Activated T-helper 1 cell treated with anti-CD3 and anti-CD28 coated beads, Interleukin-12 subunit alpha, Interleukin-12 subunit beta, Interleukin-2, Interleukin-4 antibody, amounts not matched to agents 30 ng/mL and 10 ng/mL and 1 ng/mL, durations not matched to agents 14 hours and 24 hours and 36 hours (primary cell): Measurements from ENCODE around the gene TLCD5. TPM values are rescaled to one million over a fixed set of nuclear protein-coding genes. Genes with fewer than 3 reads are reported as not detected.
A peak's percentile ranks its signal among the peaks of the same experiment; 100 is the strongest.

Source experiments
- DNase-seq: peaks from one replicate; pipeline ENCODE4 v3.0.0; 2021; ENCODE audit warnings: low spot score
- H3K27ac Mint-ChIP-seq: one replicate; pipeline ENCODE4 v1.8.0; 2021; ENCODE audit warnings: mild to moderate bottlenecking, mixed read lengths
- H3K27me3 Mint-ChIP-seq: one replicate; pipeline ENCODE4 v1.8.0; 2022; ENCODE audit warnings: mild to moderate bottlenecking, moderate library complexity, mixed read lengths; ENCODE audit not compliant: insufficient read depth
- H3K36me3 Mint-ChIP-seq: one replicate; pipeline ENCODE4 v1.8.0; 2021; ENCODE audit warnings: low read depth, mixed read lengths
- H3K4me1 Mint-ChIP-seq: one replicate; pipeline ENCODE4 v1.8.0; 2021; ENCODE audit warnings: low read depth, mixed read lengths
- H3K4me3 Mint-ChIP-seq: one replicate; pipeline ENCODE4 v1.8.0; 2021; ENCODE audit warnings: mild to moderate bottlenecking, moderate library complexity, mixed read lengths
- H3K9me3 Mint-ChIP-seq: one replicate; pipeline ENCODE4 v1.8.0; 2021; ENCODE audit warnings: mixed read lengths
- intact Hi-C: fragments of 100-400 bp; cut with micrococcal nuclease; formaldehyde crosslinking; loops from one replicate; pipeline ENCODE4 v1.15.1; 2024
- total RNA-seq: library from RNA; stranded (reverse); gene quantifications from 2 replicates; pipeline ENCODE4 v1.2.3, GENCODE V29; 2022

The TLCD5 gene
- 1.2 and 1.7 TPM in 2 replicates for total RNA-seq

DNA sequence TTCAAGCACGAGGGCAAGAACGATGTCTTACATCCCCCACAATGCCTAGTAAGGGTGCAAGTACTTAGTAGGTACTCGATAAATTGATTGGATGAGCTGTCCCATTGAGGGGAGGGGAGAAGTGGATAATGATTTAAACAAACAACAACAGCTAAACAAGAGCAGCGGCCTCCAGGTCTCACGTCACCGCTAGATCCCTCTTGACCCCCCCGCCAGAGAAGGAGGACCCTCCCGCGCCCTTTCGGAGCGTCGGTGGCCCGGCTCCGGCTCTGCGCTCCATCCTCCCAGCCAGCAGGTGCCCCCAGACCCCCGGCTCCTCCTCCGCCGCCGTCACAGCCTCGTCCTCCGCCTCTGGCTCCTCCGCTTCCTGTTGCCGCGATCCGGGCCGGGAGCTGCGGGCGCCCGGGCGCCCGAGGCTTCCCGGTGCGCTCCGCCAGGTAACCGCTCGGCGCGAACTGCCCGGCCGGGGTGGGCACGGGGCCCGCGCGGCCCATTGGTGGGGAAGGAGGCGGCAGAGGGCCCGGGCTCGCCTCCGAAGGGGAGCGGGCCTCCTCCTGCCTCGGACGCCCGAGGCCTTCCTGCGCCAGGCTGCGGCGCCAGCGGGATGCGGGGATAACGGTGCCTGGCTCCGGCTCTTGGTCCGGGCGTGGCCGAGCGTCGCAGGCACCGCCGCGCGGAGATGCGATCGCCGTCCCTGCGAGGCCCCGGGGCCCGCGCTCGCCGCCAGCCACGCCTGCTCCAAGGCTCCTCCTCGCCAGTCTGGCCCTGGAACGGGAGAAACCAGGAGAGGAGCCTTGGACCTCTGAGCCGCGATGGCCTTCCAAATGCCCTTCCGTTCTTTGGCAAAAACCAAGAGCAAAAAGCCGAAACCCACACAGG is at the start of gene TLCD5:
TSS of gene TLCD5 (plus strand) at position 368 of the 879 bp plus-strand sequence. CDS start 2,143 bp downstream, outside the sequence.
- Mint-ChIP-seq H3K27ac (peak within 1 kb of the TSS; percentile 18), H3K4me1 (peaks cover 24% of the 10 kb centered on the region), H3K36me3 (no peaks in the 10 kb centered on the region), H3K4me3 (peak within 1 kb of the TSS; percentile 81), H3K27me3 (peaks cover 56% of the 10 kb centered on the region), H3K9me3 (no peaks in the 10 kb centered on the region)
- peak; percentile 36 for DNase-seq
- intact Hi-C loops: loop anchor here (1.0 kb wide), 1 partner anchor 11 kb away; the partner anchor contains the start of gene ARHGEF12

DNA sequence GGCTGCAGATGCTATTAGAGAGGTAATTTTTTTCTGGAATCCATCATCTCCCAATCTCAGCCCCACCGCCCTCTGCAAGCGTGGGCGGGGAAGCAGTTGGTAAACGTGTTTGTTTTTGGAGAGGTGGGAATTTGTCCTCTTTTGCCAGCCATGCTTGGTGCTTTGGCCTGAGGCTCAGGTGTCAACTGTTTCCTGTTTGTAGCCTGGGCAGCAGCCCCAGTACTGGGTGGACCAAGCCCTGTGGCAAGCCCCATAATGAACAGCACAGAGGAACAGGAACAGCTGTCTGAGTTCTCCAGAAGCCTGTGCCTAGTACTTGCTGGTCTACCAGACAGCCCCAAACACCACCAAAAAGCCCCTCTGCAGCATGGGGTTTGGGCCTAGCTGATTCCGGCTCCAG is 45.6 kb upstream of the TLCD5 start:
- peaks cover 18% of the 10 kb centered on the region for H3K27me3 Mint-ChIP-seq
- no peak overlapping the region for H3K4me3 Mint-ChIP-seq
- intact Hi-C loops: no loop called here
- no peaks in the 10 kb centered on the region for H3K9me3 Mint-ChIP-seq
- no peak overlapping the region for H3K27ac Mint-ChIP-seq
- H3K36me3 Mint-ChIP-seq: no peaks in the 10 kb centered on the region
- DNase-seq: no peak
- H3K4me1 Mint-ChIP-seq: no peaks in the 10 kb centered on the region

DNA sequence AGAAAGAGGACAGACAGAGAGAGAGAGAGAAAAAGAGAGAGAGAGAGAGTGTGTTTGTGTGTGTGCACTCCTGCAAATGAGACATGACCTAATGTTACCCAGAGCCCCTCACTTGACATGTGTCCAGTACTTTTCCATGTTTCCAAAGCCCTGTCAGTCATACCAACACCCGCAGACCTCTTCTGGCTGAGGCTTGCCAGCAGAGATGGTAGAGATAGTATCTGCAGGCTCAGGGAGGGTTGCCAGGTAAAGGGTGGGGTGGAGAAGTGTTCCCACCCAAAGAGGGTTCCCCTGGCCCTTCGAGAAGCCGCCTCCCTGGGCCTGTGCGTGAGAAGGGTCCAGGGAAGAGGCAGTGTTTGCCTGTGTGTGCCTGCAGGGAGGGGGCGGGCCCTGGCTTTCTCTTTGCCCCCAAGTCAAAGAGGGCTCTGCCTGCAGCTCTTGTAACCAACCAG is 44.5 kb upstream of the TLCD5 start:
- no peaks in the 10 kb centered on the region for H3K4me1 Mint-ChIP-seq
- no peak for DNase-seq
- no peak overlapping the region for H3K4me3 Mint-ChIP-seq
- no peaks in the 10 kb centered on the region for H3K9me3 Mint-ChIP-seq
- H3K27ac Mint-ChIP-seq: no peak overlapping the region
- H3K36me3 Mint-ChIP-seq: no peaks in the 10 kb centered on the region
- intact Hi-C loops: no loop called here
- peaks cover 13% of the 10 kb centered on the region for H3K27me3 Mint-ChIP-seq

DNA sequence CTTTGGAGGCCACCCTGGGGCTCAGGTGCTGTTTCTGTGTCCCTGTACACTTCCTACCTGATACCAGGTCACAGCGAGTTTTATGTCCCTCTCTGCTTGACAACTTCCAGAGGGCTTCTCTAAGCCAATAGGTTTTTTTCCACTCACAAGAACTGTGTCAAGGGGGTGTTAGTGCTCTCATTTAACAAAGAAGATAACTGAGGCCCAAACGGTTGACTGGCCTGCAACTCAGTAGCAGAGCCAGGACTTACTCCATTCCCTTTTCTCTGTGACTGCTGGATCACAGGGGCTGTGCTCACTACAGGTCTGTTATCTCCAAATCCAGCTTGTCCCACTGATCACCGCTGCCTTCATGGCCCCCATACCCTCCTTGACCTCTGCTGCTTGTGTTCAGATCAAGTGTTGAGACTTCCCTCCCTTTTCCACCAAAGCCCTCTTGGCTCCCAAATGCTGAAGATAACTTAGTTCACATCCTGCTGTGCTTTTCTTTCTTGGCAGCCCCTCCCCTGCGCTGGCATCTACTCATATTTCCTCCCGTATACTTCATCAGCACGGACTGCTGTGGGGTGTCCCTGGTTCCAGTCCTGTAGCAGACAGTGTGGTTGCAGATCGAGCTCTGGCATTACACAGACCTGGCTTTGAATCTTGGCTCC is 43.8 kb upstream of the TLCD5 start:
- H3K4me1 Mint-ChIP-seq: no peaks in the 10 kb centered on the region
- intact Hi-C loops: no loop called here
- no peaks in the 10 kb centered on the region for H3K36me3 Mint-ChIP-seq
- H3K27me3 Mint-ChIP-seq: peaks cover 13% of the 10 kb centered on the region
- H3K9me3 Mint-ChIP-seq: no peaks in the 10 kb centered on the region
- no peak for DNase-seq
- no peak overlapping the region for H3K4me3 Mint-ChIP-seq
- no peak overlapping the region for H3K27ac Mint-ChIP-seq

DNA sequence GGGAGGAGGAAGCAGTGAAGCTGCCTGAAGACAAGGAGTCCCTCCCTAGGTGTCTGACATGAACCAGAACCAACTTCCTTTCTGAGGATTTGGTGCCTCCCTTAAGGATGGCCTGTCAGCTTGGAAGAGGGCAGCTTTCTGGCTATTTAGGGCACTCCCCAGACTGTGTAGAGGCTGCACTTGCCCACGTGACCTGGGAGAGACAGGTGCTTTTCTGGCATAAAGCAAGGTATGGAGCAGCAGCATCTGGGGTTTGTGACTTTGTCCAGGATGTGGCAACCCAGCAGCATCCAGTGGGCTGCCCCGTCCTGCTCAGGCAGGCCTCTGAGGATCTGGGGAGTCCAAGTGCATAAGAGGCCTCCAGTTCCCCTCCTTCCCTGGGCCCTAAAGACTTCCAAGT is 42.0 kb upstream of the TLCD5 start:
- Mint-ChIP-seq H3K9me3 (no peaks in the 10 kb centered on the region), H3K36me3 (no peaks in the 10 kb centered on the region), H3K4me1 (no peaks in the 10 kb centered on the region), H3K27ac (no peak overlapping the region), H3K27me3 (peaks cover 20% of the 10 kb centered on the region), H3K4me3 (no peak overlapping the region)
- intact Hi-C loops: no loop called here
- DNase-seq: no peak

DNA sequence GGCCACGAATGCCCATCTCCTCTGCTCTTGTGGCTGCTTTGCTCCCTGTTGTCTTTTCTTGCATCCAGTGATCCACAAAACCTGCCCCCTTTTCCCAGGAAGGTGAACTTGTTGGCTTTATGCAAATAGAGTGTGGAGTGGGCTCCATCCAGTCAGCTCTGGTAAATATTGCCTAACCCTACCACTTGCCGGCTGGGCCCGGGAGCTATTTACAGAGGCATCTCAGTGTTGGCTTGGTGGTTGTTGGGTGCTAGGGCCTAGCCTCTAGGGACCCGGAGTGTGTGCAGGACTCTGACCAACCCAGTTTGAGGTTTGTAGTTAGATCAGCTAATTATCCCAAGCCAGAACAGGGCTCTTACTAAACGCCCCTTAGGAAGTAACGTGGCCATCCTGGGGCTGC is 40.8 kb upstream of the TLCD5 start:
- Mint-ChIP-seq H3K27me3 (peaks cover 20% of the 10 kb centered on the region), H3K4me1 (no peaks in the 10 kb centered on the region), H3K9me3 (no peaks in the 10 kb centered on the region), H3K36me3 (no peaks in the 10 kb centered on the region), H3K4me3 (no peak overlapping the region), H3K27ac (no peak overlapping the region)
- intact Hi-C loops: no loop called here
- no peak for DNase-seq

DNA sequence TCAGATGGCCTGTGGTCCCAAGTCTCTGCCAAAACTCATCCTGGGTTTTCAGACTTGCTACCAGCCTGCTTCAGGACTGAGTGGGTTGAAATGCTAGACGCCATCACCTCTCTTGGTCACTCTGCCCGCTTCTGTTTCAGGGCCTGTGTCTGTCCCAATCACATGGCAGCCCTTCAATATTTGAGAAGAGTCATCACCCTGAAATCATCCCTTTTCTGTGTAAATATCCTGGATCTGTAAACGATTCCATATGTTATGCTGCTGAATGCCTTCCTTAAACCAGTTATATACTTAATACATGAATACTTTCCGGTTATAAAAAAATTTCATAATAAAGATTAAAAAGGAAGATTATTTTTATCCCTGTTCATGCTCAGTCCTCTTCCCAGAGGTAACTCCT is 39.8 kb upstream of the TLCD5 start:
- Mint-ChIP-seq H3K27me3 (peaks cover 23% of the 10 kb centered on the region), H3K27ac (no peak overlapping the region), H3K4me1 (no peaks in the 10 kb centered on the region), H3K4me3 (no peak overlapping the region), H3K9me3 (no peaks in the 10 kb centered on the region), H3K36me3 (no peaks in the 10 kb centered on the region)
- DNase-seq: no peak
- intact Hi-C loops: no loop called here

DNA sequence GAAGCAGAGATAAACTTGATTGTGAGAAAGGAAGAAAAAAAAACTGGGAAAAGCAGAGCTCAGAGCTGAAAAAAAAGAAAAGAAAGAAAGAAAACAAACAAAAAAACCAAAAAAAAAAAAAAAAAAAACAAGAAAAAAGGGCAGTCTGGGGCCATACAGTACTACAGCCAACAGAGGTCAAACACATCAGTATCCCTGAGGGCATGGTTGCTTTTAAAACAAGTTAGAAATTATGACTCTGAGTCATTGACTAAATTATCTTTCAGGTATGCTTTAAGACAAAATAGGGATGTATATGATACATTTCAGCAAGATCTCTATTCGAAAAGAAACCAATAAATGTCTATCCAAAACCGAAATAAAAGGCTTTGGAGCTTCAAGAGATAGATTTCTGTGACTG is 37.1 kb upstream of the TLCD5 start:
- no peaks in the 10 kb centered on the region for H3K36me3 Mint-ChIP-seq
- H3K27ac Mint-ChIP-seq: no peak overlapping the region
- DNase-seq: no peak

DNA sequence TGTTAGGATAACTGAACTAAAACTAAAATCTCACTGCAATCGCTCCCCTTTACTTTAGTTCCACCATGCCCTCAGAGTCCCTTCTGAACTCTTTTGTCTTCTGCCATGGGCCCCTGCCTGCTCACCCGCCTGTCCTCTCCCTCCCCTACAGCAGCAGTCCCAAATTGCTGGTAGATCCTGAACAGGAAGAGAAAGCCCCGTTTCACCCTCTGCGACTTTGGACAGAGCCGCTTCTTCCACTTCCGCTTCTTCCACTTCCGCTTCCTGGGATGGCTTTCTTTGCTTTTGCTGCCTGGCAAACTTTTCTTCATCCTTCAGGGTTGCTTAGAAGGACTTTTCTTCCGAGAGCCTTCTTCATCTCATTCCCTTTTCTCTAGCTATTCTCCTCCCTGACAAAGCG is 35.7 kb upstream of the TLCD5 start:
- intact Hi-C loops: no loop called here
- Mint-ChIP-seq H3K9me3 (no peaks in the 10 kb centered on the region), H3K4me3 (no peak overlapping the region), H3K27ac (no peak overlapping the region), H3K4me1 (no peaks in the 10 kb centered on the region), H3K36me3 (no peaks in the 10 kb centered on the region), H3K27me3 (peaks cover 40% of the 10 kb centered on the region)
- no peak for DNase-seq

More for the DNA sequence above, 37.1 kb upstream of the TLCD5 start:
- Mint-ChIP-seq H3K9me3 (no peaks in the 10 kb centered on the region), H3K4me3 (no peak overlapping the region), H3K27me3 (peaks cover 28% of the 10 kb centered on the region), H3K4me1 (no peaks in the 10 kb centered on the region)
- intact Hi-C loops: no loop called here

DNA sequence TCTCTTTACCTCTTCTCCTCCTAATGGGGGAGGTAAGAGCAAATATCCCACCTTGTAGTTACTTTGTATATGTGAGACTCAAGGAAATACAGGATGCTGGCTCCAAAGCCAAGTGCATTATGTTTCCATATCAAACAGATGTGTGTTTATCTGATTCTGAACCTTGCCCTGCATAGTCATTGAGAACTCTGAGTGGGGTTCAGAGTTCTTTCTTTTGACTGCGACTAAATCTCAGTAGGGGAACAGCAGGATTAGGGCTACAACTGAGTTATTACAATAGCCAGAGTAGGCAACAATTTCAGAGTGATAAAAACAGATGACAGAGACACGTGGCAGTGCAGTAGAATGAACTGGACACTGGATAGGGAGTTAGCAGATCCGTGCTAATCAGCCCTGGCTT is 34.1 kb upstream of the TLCD5 start:
- no peaks in the 10 kb centered on the region for H3K36me3 Mint-ChIP-seq
- no peak overlapping the region for H3K27ac Mint-ChIP-seq
- no peak for DNase-seq
- no peak overlapping the region for H3K4me3 Mint-ChIP-seq
- H3K27me3 Mint-ChIP-seq: peaks cover 48% of the 10 kb centered on the region
- intact Hi-C loops: no loop called here
- no peaks in the 10 kb centered on the region for H3K4me1 Mint-ChIP-seq
- no peaks in the 10 kb centered on the region for H3K9me3 Mint-ChIP-seq

DNA sequence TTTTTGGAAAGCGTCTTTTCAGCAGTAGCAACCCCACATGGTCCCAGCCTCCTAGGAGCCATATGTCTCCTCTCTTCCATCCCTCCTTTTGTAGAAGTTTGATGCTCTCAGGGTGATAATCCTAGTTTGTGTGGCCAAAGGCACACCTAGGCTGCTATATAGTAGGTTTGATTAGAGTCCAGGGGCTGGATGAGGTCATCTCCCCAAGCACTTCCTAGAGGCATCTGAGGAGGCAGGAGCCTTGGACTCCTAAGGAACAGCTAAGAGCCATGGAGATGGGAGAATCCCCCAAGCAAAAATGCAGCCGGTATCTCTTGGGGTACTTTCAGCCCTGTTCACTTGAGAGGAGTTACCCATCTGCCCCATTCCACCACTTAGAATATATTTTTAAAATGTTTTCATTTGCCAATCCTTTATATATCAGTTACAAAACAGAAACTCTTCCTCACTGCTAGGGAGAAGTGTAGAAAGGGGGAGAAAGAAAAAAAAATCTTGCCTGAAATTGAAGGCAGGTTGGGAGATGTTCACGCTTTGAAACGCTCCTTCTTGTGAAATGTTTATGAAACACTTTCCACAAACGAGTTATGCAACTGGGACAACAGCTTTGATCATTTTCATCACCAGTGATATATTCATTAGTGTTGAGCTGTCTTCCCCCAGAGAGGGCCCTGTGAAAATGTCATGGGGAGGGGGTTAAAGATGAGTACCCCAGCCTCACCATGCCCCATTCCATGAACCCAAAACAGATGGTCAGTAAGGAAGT is 31.9 kb upstream of the TLCD5 start:
- Mint-ChIP-seq H3K9me3 (no peaks in the 10 kb centered on the region), H3K27ac (no peak overlapping the region), H3K36me3 (no peaks in the 10 kb centered on the region), H3K4me1 (no peaks in the 10 kb centered on the region), H3K27me3 (peaks cover 41% of the 10 kb centered on the region), H3K4me3 (no peak overlapping the region)
- intact Hi-C loops: no loop called here
- DNase-seq: no peak

DNA sequence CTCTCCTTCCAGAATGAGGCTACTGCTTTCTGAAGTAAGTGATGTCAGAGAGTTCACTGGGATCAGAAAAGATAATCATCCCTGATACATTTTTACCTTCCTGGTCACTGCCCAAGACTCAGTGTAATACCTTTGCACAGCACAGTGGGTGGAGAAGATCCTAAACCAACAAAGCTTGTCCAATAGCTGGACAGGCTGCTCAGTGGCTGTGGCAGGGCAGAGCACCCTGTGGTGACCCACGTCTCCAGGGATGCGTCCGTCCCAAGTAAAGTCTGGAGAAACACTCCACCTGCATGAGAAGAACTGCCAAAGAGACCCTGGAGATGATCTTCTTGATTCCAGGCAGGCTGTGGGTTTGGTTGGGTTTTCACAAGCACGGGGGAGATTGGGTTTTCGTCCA is 31.0 kb upstream of the TLCD5 start:
- Mint-ChIP-seq H3K27me3 (peaks cover 48% of the 10 kb centered on the region), H3K4me1 (no peaks in the 10 kb centered on the region), H3K4me3 (no peak overlapping the region), H3K27ac (no peak overlapping the region), H3K9me3 (no peaks in the 10 kb centered on the region), H3K36me3 (no peaks in the 10 kb centered on the region)
- DNase-seq: no peak
- intact Hi-C loops: no loop called here

DNA sequence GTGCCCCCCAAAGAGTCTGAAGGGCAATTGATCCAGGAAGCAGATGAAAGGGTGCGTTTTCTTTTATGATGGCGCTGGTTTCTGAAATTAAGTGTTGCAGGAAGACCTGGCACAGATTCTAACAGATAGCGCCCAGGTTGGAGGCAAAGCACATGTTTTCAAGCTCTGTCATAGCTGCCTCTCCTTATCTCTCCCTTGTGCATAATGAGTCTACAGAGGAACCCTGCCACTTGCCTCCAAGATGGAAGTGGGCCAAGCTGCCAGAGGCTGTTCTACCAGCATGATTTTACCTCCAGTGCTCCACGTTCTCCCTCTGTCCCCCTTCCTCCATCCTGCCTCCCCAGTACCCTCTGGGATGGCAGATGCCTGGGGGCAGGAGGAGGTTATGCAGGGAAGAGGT is 30.0 kb upstream of the TLCD5 start:
- H3K9me3 Mint-ChIP-seq: no peaks in the 10 kb centered on the region
- no peak overlapping the region for H3K27ac Mint-ChIP-seq
- H3K4me3 Mint-ChIP-seq: no peak overlapping the region
- H3K4me1 Mint-ChIP-seq: no peaks in the 10 kb centered on the region
- peaks cover 44% of the 10 kb centered on the region for H3K27me3 Mint-ChIP-seq
- H3K36me3 Mint-ChIP-seq: no peaks in the 10 kb centered on the region
- DNase-seq: no peak
- intact Hi-C loops: no loop called here
